ENCODE results near the gene SDK2. TPM values are rescaled to one million over a fixed set of nuclear protein-coding genes. Genes with fewer than 3 reads are reported as not detected.
A peak's percentile ranks its signal among the peaks of the same experiment; 100 is the strongest.

The SDK2 gene
- total and polyA plus RNA-seq, 9 donors: 0.40 to 5.4 (median 0.96) TPM

DNA sequence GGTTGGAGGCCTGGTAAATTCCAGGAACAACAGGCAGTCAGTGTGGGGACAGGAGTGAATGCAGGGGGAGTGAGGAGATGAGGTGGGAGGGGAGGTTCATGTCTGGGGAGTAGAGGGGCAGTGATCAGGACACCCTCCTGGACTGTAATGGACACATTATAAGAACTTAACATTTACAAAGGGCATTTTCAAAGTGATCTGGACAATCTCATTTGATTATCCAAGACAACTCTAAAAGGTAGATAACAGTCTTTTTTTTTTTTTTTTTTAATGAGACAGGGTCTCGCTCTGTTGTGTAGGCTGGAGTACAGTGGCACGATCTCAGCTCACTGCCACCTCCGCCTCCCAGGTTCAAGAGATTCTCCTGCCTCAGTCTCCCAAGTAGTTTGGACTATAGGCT, 5.7 kb downstream of the SDK2 start:
- Histone ChIP-seq H3K27ac (no peak overlapping the region), H3K9me3 (no peaks in the 10 kb centered on the region), H3K36me3 (no peaks in the 10 kb centered on the region), H3K4me1 (ENCODE audit: insufficient read depth) (no peaks in the 10 kb centered on the region), H3K27me3 (no peaks in the 10 kb centered on the region), H3K4me3 (no peak overlapping the region)
- WGBS, 3 donors: 94 to 98% (median 98%) methylated on average over 3 of the region's 3 CpGs
- no peak for DNase-seq
- intact Hi-C loops (cut with DNase I): no loop called here
- no peak for TF ChIP-seq CTCF (IDR thresholded peaks at IDR 0.05)
- TF ChIP-seq POLR2A (IDR thresholded peaks at IDR 0.05): no peak
- TF ChIP-seq EP300 (IDR thresholded peaks at IDR 0.05): no peak

DNA sequence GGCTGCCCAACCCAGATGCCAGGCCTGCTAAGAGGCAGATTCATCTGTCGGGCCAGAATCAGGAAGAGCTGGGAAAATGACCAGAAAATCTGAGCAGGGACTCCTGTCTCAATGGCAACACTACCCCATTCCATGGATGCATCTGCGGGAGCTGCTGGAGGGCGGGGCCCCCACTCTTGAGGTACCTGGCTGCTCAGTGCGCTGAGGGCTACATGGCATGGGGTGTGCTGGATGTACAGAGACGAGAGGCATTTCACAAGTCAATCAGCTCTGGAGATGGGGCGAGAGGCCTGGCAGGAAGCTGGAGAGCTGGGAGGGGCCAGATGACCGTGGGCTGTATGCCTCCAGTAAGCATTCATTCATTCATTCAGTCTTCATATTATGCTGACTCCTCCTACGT, 6.4 kb downstream of the SDK2 start:
- H3K9me3 ChIP-seq: no peaks in the 10 kb centered on the region
- no peak overlapping the region for H3K4me3 ChIP-seq
- DNase-seq: no peak
- no peak overlapping the region for H3K27ac ChIP-seq
- 90 to 94% (median 93%) methylated on average over 8 of the region's 8 CpGs for WGBS, 3 donors
- no peaks in the 10 kb centered on the region for H3K4me1 ChIP-seq (ENCODE audit: insufficient read depth)
- intact Hi-C loops (cut with DNase I): no loop called here
- TF ChIP-seq EP300 (IDR thresholded peaks at IDR 0.05): no peak
- no peaks in the 10 kb centered on the region for H3K36me3 ChIP-seq
- no peaks in the 10 kb centered on the region for H3K27me3 ChIP-seq

GRCh38 chr17:73635101-73635817, 9.0 kb downstream of the SDK2 start:
- WGBS, 3 donors: 91 to 95% (median 94%) methylated on average over 12 of the region's 12 CpGs
- H3K36me3 ChIP-seq: no peaks in the 10 kb centered on the region
- intact Hi-C loops (cut with DNase I): no loop called here
- no peaks in the 10 kb centered on the region for H3K4me1 ChIP-seq (ENCODE audit: insufficient read depth)
- H3K9me3 ChIP-seq: no peaks in the 10 kb centered on the region
- H3K4me3 ChIP-seq: no peak overlapping the region
- DNase-seq: peak in 1 of 5 donors; percentile 5
- H3K27ac ChIP-seq: no peak overlapping the region
- no peak for TF ChIP-seq POLR2A (IDR thresholded peaks at IDR 0.05)
- no peak for TF ChIP-seq EP300 (IDR thresholded peaks at IDR 0.05)
- no peak for TF ChIP-seq CTCF (IDR thresholded peaks at IDR 0.05)
- H3K27me3 ChIP-seq: no peaks in the 10 kb centered on the region

DNA sequence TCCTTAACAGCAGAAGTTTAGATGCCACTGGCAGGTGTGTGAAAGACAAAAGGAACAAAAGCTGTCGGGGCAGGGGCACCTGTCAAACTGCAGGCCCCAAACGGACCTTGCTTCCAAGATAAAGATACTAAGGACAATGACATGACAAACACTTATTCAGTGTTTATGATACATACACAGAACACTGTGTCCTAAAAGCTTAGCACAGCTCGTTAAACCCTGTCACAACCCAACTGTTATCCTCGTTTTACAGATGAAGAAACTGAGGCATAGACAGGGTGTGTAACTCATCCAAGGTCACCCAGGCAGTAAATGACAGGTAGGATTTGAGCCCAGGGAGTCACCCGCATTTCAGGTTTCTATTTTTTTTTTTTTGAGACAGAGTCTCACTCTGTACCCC, 9.6 kb downstream of the SDK2 start:
- Histone ChIP-seq H3K36me3 (no peaks in the 10 kb centered on the region), H3K4me3 (no peak overlapping the region), H3K27me3 (no peaks in the 10 kb centered on the region), H3K27ac (no peak overlapping the region), H3K9me3 (no peaks in the 10 kb centered on the region), H3K4me1 (ENCODE audit: insufficient read depth) (no peaks in the 10 kb centered on the region)
- intact Hi-C loops (cut with DNase I): no loop called here
- no peak for TF ChIP-seq EP300 (IDR thresholded peaks at IDR 0.05)
- no peak for TF ChIP-seq POLR2A (IDR thresholded peaks at IDR 0.05)
- TF ChIP-seq CTCF (IDR thresholded peaks at IDR 0.05): no peak
- 89 to 90% (median 90%) methylated on average over 5 of the region's 5 CpGs for WGBS, 3 donors
- peak in 1 of 5 donors; percentile 1 for DNase-seq

- intact Hi-C loops (cut with DNase I): no loop called here
- Histone ChIP-seq H3K4me1 (ENCODE audit: insufficient read depth) (no peaks in the 10 kb centered on the region), H3K27me3 (no peaks in the 10 kb centered on the region), H3K9me3 (no peaks in the 10 kb centered on the region), H3K4me3 (no peak overlapping the region), H3K27ac (no peak overlapping the region), H3K36me3 (no peaks in the 10 kb centered on the region)
- TF ChIP-seq CTCF (IDR thresholded peaks at IDR 0.05): no peak
- WGBS, 3 donors: 94 to 95% (median 95%) methylated on average over 8 of the region's 8 CpGs
- peak in 1 of 5 donors; percentile 3 for DNase-seq
Measured at GRCh38 chr17:73633736-73634135, 10.5 kb downstream of the SDK2 start.

Measured in ovary (tissue), 9 donors.